HepG2 (cell line): Measurements from ENCODE around the gene CEP131. TPM values are rescaled to one million over a fixed set of nuclear protein-coding genes. Genes with fewer than 3 reads are reported as not detected.
A peak's percentile ranks its signal among the peaks of the same experiment; 100 is the strongest.

Experiments
- ATAC-seq: fragments of 200-7000 bp; cut with Tn5 transposase; 3 replicates; pipeline ENCODE4 v1.9.1; 2020; ENCODE audit warnings: mild to moderate bottlenecking, moderate library complexity
- BruUV-seq: library from RNA; stranded (reverse); fragments of 400-500 nt; replicated peaks from 2 replicates; lab custom pipeline; 2021; lab: Mats Ljungman, UMichigan
- CTCF ChIA-PET: fragments of 300-600 bp; formaldehyde crosslinking; extraction: SDS; loops from one replicate; lab custom pipeline; 2021; ENCODE audit warnings: low total read pairs, inconsistent platforms, low intra/inter-chr PET ratio; lab: Yijun Ruan, JAX
- POLR2A ChIA-PET: fragments of 350-600 bp; sonication (Branson Sonifier 250); formaldehyde crosslinking; loops from one replicate; lab custom pipeline; 2020; ENCODE audit warnings: antibody characterized with exemption, inconsistent platforms; lab: Yijun Ruan, JAX
- DNase-seq: peaks from one replicate; pipeline ENCODE4 v3.0.0-alpha.2; 2015; ENCODE audit warnings: low spot score
- FAIRE-seq: peaks from 3 replicates; lab custom pipeline; 2011; peaks lifted over from hg19 to GRCh38; lab: Jason Lieb, UNC
- H2AFZ ChIP-seq: one replicate; pipeline ENCODE4 v1.6.1; 2011; ENCODE audit warnings: low read length, inconsistent platforms
- H3K27ac ChIP-seq: fragments of 300-600 bp; 3 replicates; pipeline ENCODE4 v1.8.0; 2011; ENCODE audit warnings: mixed run types, mild to moderate bottlenecking, mixed read lengths, low read length, inconsistent platforms; ENCODE audit not compliant: insufficient read depth; ENCODE audit errors: extremely low read length
- H3K27me3 ChIP-seq, 2 experiments: fragments of 200-600 bp in 1 of 2; 2 replicates in 1 of 2; 3 replicates in 1 of 2; pipeline versions ENCODE4 v1.6.0 to v1.8.0; 2011; ENCODE audit warnings: low read length in 2 of 2, mild to moderate bottlenecking in 2 of 2, moderate library complexity in 2 of 2, inconsistent platforms in 1 of 2; ENCODE audit not compliant: insufficient read depth in 2 of 2, control insufficient read depth in 1 of 2
- H3K36me3 ChIP-seq, 2 experiments: fragments of 200-600 bp in 1 of 2; replicated peaks in 1 of 2; 2 replicates in 1 of 2; 3 replicates in 1 of 2; pipeline versions ENCODE4 v1.5.1 to v1.8.0; 2011; ENCODE audit warnings: low read length in 2 of 2, inconsistent platforms in 1 of 2; ENCODE audit not compliant: insufficient read depth in 2 of 2, control insufficient read depth in 1 of 2
- H3K4me1 ChIP-seq: 2 replicates; pipeline ENCODE4 v1.5.1; 2012; ENCODE audit warnings: low read length, inconsistent platforms; ENCODE audit not compliant: insufficient read depth
- H3K4me2 ChIP-seq: 2 replicates; pipeline ENCODE4 v1.6.0; 2011; ENCODE audit warnings: low read depth, low read length, inconsistent platforms
- H3K4me3 ChIP-seq, 3 experiments: fragments of 200-600 bp in 1 of 3; sonication (generic), shearing (Covaris generic) in 1 of 3; replicated peaks in 1 of 3; 2 replicates each; pipeline ENCODE4 v1.5.1; 2011 to 2016; ENCODE audit warnings: low read length in 3 of 3, inconsistent platforms in 2 of 3, low read depth in 2 of 3, mild to moderate bottlenecking in 2 of 3, control low read depth in 1 of 3, mixed read lengths in 1 of 3; ENCODE audit not compliant: insufficient read depth in 1 of 3
- H3K79me2 ChIP-seq: one replicate; pipeline ENCODE4 v1.6.1; 2011; ENCODE audit warnings: low read length, inconsistent platforms; ENCODE audit not compliant: insufficient read depth
- H3K9ac ChIP-seq: 2 replicates; pipeline ENCODE4 v1.6.0; 2011; ENCODE audit warnings: mild to moderate bottlenecking, low read depth, low read length, inconsistent platforms; ENCODE audit not compliant: insufficient read depth
- H3K9me3 ChIP-seq: 2 replicates; pipeline ENCODE4 v1.5.1; 2012; ENCODE audit warnings: mild to moderate bottlenecking, low read length
- H4K20me1 ChIP-seq: 2 replicates; pipeline ENCODE4 v1.6.0; 2011; ENCODE audit warnings: inconsistent platforms, mild to moderate bottlenecking, low read length, moderate library complexity; ENCODE audit not compliant: insufficient read depth
- AGO1 ChIP-seq: fragments of 200-400 bp; formaldehyde crosslinking; IDR thresholded peaks from 2 replicates; pipeline ENCODE4 v1.6.1; 2017; ENCODE audit warnings: mild to moderate bottlenecking, low read depth, low read length, moderate library complexity; ENCODE audit not compliant: poor library complexity, severe bottlenecking
- CHCHD3 ChIP-seq: sonication (generic); formaldehyde crosslinking; IDR thresholded peaks from 2 replicates; pipeline ENCODE4 v1.8.0; 2022; ENCODE audit warnings: mild to moderate bottlenecking, missing genetic modification reagents, moderate library complexity
- ZNF543 ChIP-seq: sonication (generic); formaldehyde crosslinking; IDR thresholded peaks from 2 replicates; pipeline ENCODE4 v1.4.0; 2020; ENCODE audit warnings: mild to moderate bottlenecking, missing genetic modification reagents
- WGBS: methylation state at CpG from one replicate; pipeline ENCODE4 v1.1.6; 2017; ENCODE audit warnings: low lambda C conversion rate; 5-methylcytosine and 5-hydroxymethylcytosine counted together
- in situ Hi-C: cut with HindIII; loops from 2 replicates; pipeline ENCODE4 v1.10.0; 2017; ENCODE audit warnings: low pct_unique_long_range_greater_than_20kb; ENCODE audit not compliant: extremely low pct_ligation_motif_present
- intact Hi-C: fragments of 100-400 bp; cut with micrococcal nuclease; formaldehyde crosslinking; loops from one replicate; pipeline ENCODE4 v1.10.0; 2022; ENCODE audit not compliant: unreplicated experiment
- polyA plus RNA-seq, 8 experiments: library from polyadenylated mRNA; depleted of rRNA in 3 of 8; stranded (reverse) in 7 of 8; unstranded in 1 of 8; fragments of >200 nt; fragmentation: Illumina TruSeq in 4 of 8; extraction: Trizol in 4 of 8; gene quantifications; 2 replicates each; pipeline versions ENCODE4 v1.2.1 to v1.2.3, GENCODE V29; 2011 to 2016; ENCODE audit warnings: low read depth in 4 of 8, missing spikeins in 1 of 8, mixed read lengths in 1 of 8; ENCODE audit not compliant: insufficient read depth in 1 of 8
- total RNA-seq, 5 experiments: library from RNA; depleted of rRNA; stranded (reverse); fragments of >200 nt; fragmentation: Illumina TruSeq; extraction: Trizol; gene quantifications; 2 replicates each; pipeline ENCODE4 v1.2.3, GENCODE V29; 2016; ENCODE audit warnings: low read depth in 1 of 5
- TF ChIP-seq, protein P1 (sequence below): sonication (generic); formaldehyde crosslinking; IDR thresholded peaks from 2 replicates; pipeline ENCODE4 v1.9.0; 2022; ENCODE audit warnings: missing genetic modification reagents, mild to moderate bottlenecking, borderline replicate concordance
- TF ChIP-seq, protein P2 (sequence below): sonication (generic); formaldehyde crosslinking; IDR thresholded peaks from 2 replicates; pipeline ENCODE4 v1.4.0; 2020; ENCODE audit warnings: missing genetic modification reagents

CEP131 gene
- total and polyA plus RNA-seq, 2 of the 13 experiments (the other 11 are each of a cell fraction or from before 2014, with no cell fraction given) = 5.0 to 16.8 TPM

DNA sequence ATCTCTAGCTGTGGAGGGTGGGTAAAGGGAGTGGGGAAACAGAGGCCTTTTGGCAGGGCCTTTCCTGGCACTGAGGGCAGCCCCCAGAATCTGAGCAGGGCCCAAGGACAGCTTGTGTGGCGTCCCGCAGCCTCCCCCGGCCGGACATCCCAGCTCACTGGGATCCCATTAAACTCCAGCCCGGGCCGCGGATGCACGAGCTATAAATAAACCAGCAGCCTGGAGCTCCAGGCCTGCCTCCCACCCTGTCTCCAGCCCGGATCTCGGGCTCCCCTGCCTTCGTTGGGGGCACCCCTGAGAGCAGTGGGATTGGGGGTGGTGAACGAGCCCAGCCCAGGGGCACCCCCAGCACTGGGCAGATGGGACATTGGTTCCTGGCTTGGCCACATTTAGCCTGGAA is 42.9 kb downstream of the CEP131 start:
- H2AFZ ChIP-seq = no peak overlapping the region
- H3K4me1 ChIP-seq = peaks cover 35% of the 10 kb centered on the region
- H3K9ac ChIP-seq = no peak overlapping the region
- CTCF ChIA-PET = no interaction called here
- no peak overlapping the region for H3K27ac ChIP-seq
- 0 out of 2 replicates have a peak overlapping the region, but pooled peaks have one; percentile 55 for H3K4me2 ChIP-seq
- no peaks in the 10 kb centered on the region for H3K36me3 ChIP-seq
- FAIRE-seq (no peak), ATAC-seq (no peak), DNase-seq (no peak)
- H3K79me2 ChIP-seq = no peaks in the 10 kb centered on the region
- no peaks in the 10 kb centered on the region for H4K20me1 ChIP-seq
- BruUV-seq = no TSS peak
- WGBS = 9% methylated on average over 8 of the region's 12 CpGs
- H3K27me3 ChIP-seq = peaks cover 19 to 55% of the 10 kb centered on the region in 2 experiments
- H3K9me3 ChIP-seq = no peaks in the 10 kb centered on the region
- in situ Hi-C loops = no loop called here
- intact Hi-C loops = no loop called here
- POLR2A ChIA-PET = interaction anchor here (1.0 to 2.2 kb wide), 3 partner anchors 9 to 59 kb away, joined by 3 to 8 read pairs (median 3); partner anchors contain the start of genes AATK, NDUFAF8, PVALEF and TEPSIN
- TF ChIP-seq ZNF543 (0 out of 2 replicates have a peak, but pooled peaks have one; percentile 47), AGO1 (peak; percentile 17), CHCHD3 (0 out of 2 replicates have a peak, but pooled peaks have one; percentile 31)
- TF ChIP-seq, protein P1, sequence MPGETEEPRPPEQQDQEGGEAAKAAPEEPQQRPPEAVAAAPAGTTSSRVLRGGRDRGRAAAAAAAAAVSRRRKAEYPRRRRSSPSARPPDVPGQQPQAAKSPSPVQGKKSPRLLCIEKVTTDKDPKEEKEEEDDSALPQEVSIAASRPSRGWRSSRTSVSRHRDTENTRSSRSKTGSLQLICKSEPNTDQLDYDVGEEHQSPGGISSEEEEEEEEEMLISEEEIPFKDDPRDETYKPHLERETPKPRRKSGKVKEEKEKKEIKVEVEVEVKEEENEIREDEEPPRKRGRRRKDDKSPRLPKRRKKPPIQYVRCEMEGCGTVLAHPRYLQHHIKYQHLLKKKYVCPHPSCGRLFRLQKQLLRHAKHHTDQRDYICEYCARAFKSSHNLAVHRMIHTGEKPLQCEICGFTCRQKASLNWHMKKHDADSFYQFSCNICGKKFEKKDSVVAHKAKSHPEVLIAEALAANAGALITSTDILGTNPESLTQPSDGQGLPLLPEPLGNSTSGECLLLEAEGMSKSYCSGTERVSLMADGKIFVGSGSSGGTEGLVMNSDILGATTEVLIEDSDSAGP = no peak
- TF ChIP-seq, protein P2, sequence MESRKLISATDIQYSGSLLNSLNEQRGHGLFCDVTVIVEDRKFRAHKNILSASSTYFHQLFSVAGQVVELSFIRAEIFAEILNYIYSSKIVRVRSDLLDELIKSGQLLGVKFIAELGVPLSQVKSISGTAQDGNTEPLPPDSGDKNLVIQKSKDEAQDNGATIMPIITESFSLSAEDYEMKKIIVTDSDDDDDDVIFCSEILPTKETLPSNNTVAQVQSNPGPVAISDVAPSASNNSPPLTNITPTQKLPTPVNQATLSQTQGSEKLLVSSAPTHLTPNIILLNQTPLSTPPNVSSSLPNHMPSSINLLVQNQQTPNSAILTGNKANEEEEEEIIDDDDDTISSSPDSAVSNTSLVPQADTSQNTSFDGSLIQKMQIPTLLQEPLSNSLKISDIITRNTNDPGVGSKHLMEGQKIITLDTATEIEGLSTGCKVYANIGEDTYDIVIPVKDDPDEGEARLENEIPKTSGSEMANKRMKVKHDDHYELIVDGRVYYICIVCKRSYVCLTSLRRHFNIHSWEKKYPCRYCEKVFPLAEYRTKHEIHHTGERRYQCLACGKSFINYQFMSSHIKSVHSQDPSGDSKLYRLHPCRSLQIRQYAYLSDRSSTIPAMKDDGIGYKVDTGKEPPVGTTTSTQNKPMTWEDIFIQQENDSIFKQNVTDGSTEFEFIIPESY (CRISPR knock-in tag) = no peak
- H3K4me3 ChIP-seq = peak overlapping the region in 1 of 3 experiments; percentile 44; a peak in 1 of 6 replicates
